KMS-11 (cell line): ENCODE results near the gene AGBL5.

Experiments used
- H2AFZ ChIP-seq: fragments of 200-600 bp; sonication (generic); 2 replicates; pipeline ENCODE4 v1.6.1; 2016; ENCODE audit warnings: antibody characterized with exemption, mixed run types, low read depth
- H3K27ac ChIP-seq: fragments of 200-600 bp; sonication (generic); 2 replicates; pipeline ENCODE4 v1.6.1; 2016; ENCODE audit warnings: mild to moderate bottlenecking, mixed run types
- H3K27me3 ChIP-seq: fragments of 200-600 bp; sonication (generic); 2 replicates; pipeline ENCODE4 v1.6.1; 2017; ENCODE audit warnings: mild to moderate bottlenecking, low read depth, mixed run types, moderate library complexity; ENCODE audit not compliant: insufficient read depth
- H3K36me3 ChIP-seq: fragments of 200-600 bp; sonication (generic); 2 replicates; pipeline ENCODE4 v1.6.1; 2017; ENCODE audit warnings: mild to moderate bottlenecking, mixed run types; ENCODE audit not compliant: insufficient read depth
- H3K4me1 ChIP-seq: fragments of 200-600 bp; sonication (generic); 2 replicates; pipeline ENCODE4 v1.6.1; 2016; ENCODE audit warnings: mild to moderate bottlenecking, low read depth, mixed run types; ENCODE audit not compliant: poor library complexity, severe bottlenecking
- H3K4me2 ChIP-seq: fragments of 200-600 bp; sonication (generic); 2 replicates; pipeline ENCODE4 v1.7.0; 2016; ENCODE audit warnings: mild to moderate bottlenecking, mixed run types
- H3K4me3 ChIP-seq: fragments of 200-600 bp; sonication (generic); IDR thresholded peaks from 2 replicates; pipeline ENCODE4 v1.6.1; 2017; ENCODE audit warnings: low read depth, low read length, mixed read lengths; ENCODE audit not compliant: insufficient read depth
- H3K79me2 ChIP-seq: fragments of 200-600 bp; sonication (generic); 2 replicates; pipeline ENCODE4 v1.6.1; 2016; ENCODE audit warnings: low read depth, mixed run types; ENCODE audit not compliant: insufficient read depth
- H3K9ac ChIP-seq: fragments of 200-600 bp; sonication (generic); 2 replicates; pipeline ENCODE4 v1.6.1; 2016; ENCODE audit warnings: mild to moderate bottlenecking, mixed run types
- H4K20me1 ChIP-seq: fragments of 200-600 bp; sonication (generic); 2 replicates; pipeline ENCODE4 v1.6.1; 2016; ENCODE audit warnings: mild to moderate bottlenecking, mixed run types; ENCODE audit not compliant: insufficient read depth
- CTCF ChIP-seq: fragments of 200-600 bp; sonication (generic); conservative IDR thresholded peaks from 2 replicates; pipeline ENCODE4 v1.6.1; 2017; ENCODE audit warnings: low read depth, mild to moderate bottlenecking, antibody characterized with exemption, low read length, moderate library complexity, mixed read lengths

Gene AGBL5

GRCh38 chr2:27060323-27060722, 8.9 kb downstream of the AGBL5 start:
- Histone ChIP-seq H2AFZ (no peak overlapping the region), H3K4me2 (no peak overlapping the region), H4K20me1 (no peaks in the 10 kb centered on the region), H3K27ac (no peak overlapping the region), H3K79me2 (no peaks in the 10 kb centered on the region), H3K36me3 (no peaks in the 10 kb centered on the region), H3K4me3 (no peak overlapping the region), H3K27me3 (no peaks in the 10 kb centered on the region), H3K4me1 (no peaks in the 10 kb centered on the region), H3K9ac (no peak overlapping the region)
- no peak for TF ChIP-seq CTCF

- Histone ChIP-seq H3K36me3 (no peaks in the 10 kb centered on the region), H3K79me2 (peaks cover 7% of the 10 kb centered on the region), H3K4me2 (no peak overlapping the region)
These were observed 13.7 kb downstream of the AGBL5 start for GRCh38 chr2:27065128-27065527.

GRCh38 chr2:27067385-27067784, 15.9 kb downstream of the AGBL5 start:
- no peaks in the 10 kb centered on the region for H3K36me3 ChIP-seq
- no peak overlapping the region for H3K9ac ChIP-seq
- no peak overlapping the region for H2AFZ ChIP-seq
- peaks cover 17% of the 10 kb centered on the region for H3K4me1 ChIP-seq
- H3K27ac ChIP-seq: no peak overlapping the region
- TF ChIP-seq CTCF: no peak
- peaks cover 20% of the 10 kb centered on the region for H3K79me2 ChIP-seq
- no peak overlapping the region for H3K4me3 ChIP-seq
- H3K4me2 ChIP-seq: no peak overlapping the region
- no peaks in the 10 kb centered on the region for H3K27me3 ChIP-seq
- H4K20me1 ChIP-seq: no peaks in the 10 kb centered on the region

More at GRCh38 chr2:27065128-27065527, 13.7 kb downstream of the AGBL5 start:
- H4K20me1 ChIP-seq: no peaks in the 10 kb centered on the region
- no peak for TF ChIP-seq CTCF
- peaks cover 6% of the 10 kb centered on the region for H3K4me1 ChIP-seq
- H3K27me3 ChIP-seq: no peaks in the 10 kb centered on the region
- H3K4me3 ChIP-seq: no peak overlapping the region
- H2AFZ ChIP-seq: no peak overlapping the region
- no peak overlapping the region for H3K9ac ChIP-seq
- H3K27ac ChIP-seq: no peak overlapping the region

GRCh38 chr2:27069436-27069835, 18.0 kb downstream of the AGBL5 start:
- no peaks in the 10 kb centered on the region for H3K27me3 ChIP-seq
- H3K36me3 ChIP-seq: no peaks in the 10 kb centered on the region
- H4K20me1 ChIP-seq: no peaks in the 10 kb centered on the region
- TF ChIP-seq CTCF: no peak
- no peak overlapping the region for H3K27ac ChIP-seq
- H3K4me2 ChIP-seq: no peak overlapping the region; the same call in 1 of the 2 replicates
- no peak overlapping the region for H3K4me3 ChIP-seq
- H3K9ac ChIP-seq: no peak overlapping the region
- peaks cover 19% of the 10 kb centered on the region for H3K4me1 ChIP-seq
- peaks cover 20% of the 10 kb centered on the region for H3K79me2 ChIP-seq
- no peak overlapping the region for H2AFZ ChIP-seq
